Testis (tissue), 2 donors: Measurements from ENCODE around the gene TRIM37.

Experiments
- POLR2A ChIP-seq: fragments of 450-650 bp; IDR thresholded peaks from one replicate; pipeline ENCODE4 v1.6.1; 2017; ENCODE audit warnings: antibody characterized with exemption, mild to moderate bottlenecking, moderate library complexity
- TF ChIP-seq, protein P1 (sequence below), 3 experiments: fragments of 450-650 bp in 2 of 3; fragments of 200-600 bp in 1 of 3; sonication (generic) in 1 of 3; IDR thresholded peaks; one replicate each; pipeline ENCODE4 v1.5.1; 2016 to 2019; ENCODE audit warnings: antibody characterized with exemption in 3 of 3, mild to moderate bottlenecking in 2 of 3, moderate library complexity in 1 of 3

DNA sequence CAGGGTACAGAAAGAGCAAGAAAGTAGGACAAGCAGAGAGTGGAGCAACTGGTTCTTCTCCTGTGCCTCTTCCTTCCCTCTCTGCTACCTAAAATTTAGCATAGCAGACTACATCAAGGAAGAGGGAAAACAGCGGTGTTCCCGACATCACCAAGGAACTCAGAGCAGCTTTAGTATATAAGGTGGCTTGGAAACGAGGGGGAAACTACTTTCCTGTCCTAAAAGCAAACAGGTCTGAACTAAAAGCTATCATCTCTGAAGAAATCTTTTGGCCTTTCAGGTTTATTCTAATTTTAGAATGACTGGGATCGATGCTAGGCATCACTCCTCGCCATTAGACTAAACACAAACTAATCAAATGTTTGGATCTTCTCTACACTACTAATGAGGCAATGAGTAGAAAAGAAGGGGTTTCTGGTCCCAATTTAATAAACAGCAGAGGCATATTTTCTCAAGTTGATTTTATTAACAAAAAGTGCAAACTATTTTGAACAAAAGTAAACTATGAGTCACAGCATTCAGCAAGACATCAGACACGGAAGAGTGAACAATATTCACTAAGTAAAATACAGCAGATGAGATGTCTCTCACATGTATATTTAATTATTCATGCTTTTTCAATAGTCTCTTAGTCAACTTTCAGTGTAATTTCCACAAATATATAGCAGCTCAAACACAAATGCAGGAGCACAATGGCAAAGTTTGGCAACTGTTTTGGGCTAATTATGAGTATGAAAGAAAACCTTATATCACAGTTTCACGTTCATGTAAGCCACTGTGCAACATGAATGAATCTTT, 108.7 kb downstream of the TRIM37 start:
- TF ChIP-seq, protein P1, sequence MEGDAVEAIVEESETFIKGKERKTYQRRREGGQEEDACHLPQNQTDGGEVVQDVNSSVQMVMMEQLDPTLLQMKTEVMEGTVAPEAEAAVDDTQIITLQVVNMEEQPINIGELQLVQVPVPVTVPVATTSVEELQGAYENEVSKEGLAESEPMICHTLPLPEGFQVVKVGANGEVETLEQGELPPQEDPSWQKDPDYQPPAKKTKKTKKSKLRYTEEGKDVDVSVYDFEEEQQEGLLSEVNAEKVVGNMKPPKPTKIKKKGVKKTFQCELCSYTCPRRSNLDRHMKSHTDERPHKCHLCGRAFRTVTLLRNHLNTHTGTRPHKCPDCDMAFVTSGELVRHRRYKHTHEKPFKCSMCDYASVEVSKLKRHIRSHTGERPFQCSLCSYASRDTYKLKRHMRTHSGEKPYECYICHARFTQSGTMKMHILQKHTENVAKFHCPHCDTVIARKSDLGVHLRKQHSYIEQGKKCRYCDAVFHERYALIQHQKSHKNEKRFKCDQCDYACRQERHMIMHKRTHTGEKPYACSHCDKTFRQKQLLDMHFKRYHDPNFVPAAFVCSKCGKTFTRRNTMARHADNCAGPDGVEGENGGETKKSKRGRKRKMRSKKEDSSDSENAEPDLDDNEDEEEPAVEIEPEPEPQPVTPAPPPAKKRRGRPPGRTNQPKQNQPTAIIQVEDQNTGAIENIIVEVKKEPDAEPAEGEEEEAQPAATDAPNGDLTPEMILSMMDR (IDR thresholded peaks at IDR 0.05) = no peak
- no peak for TF ChIP-seq POLR2A
